ENCODE measurements around the gene FAM25G. TPM values are rescaled to one million over a fixed set of nuclear protein-coding genes. Genes with fewer than 3 reads are reported as not detected.
"Not testable (repeated sequence)": the region's sequence is repeated elsewhere in the genome, so short reads cannot be mapped to it uniquely, and the experiment has no call there.

FAM25G gene
- total RNA-seq, 2 experiments from 2014 or later = not detected

DNA sequence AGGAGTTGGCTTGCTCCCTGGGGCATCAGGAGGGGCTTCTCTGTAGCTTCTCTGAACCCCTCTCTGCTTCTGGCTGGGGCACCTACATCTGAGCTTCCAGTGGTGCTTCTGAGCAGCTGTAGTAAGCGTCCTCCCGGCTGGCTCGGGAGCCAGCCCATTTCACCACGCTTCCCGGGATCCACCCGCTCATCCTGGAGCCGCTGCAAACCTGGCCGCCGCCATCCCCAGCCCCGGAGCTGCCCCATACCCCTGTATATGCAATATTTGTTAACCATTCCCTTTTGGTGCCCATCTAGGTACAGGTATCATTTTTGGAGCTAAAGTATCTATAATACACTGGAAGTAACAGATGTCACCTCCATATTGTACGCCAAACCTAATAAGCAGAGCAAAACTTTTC lies 6.7 kb downstream of the FAM25G start:
- H3K36me3 ChIP-seq (ENCODE audit: insufficient read depth, low read length); CTCF ChIA-PET; H3K4me1 ChIP-seq (ENCODE audit: insufficient read depth, low read length); H3K9me3 ChIP-seq (ENCODE audit: control insufficient read depth in 1 of 2, insufficient read depth in 1 of 2, low read length in 2 of 2); H3K9me3 Mint-ChIP-seq; H3K4me3 ChIP-seq (ENCODE audit: low read length); POLR2A ChIA-PET; H3K4me3 Mint-ChIP-seq; H3K27ac ChIP-seq (ENCODE audit: low read depth in 1 of 2, low read length in 2 of 2); H3K27ac Mint-ChIP-seq; DNase-seq; ATAC-seq (ENCODE audit: poor library complexity); intact Hi-C loops (cut with DNase I, micrococcal nuclease); H3K27me3 ChIP-seq (ENCODE audit: control insufficient read depth in 1 of 2, insufficient read depth in 2 of 2, low read length in 2 of 2); H3K4me1 Mint-ChIP-seq (ENCODE audit: low read depth); H3K27me3 Mint-ChIP-seq; H3K36me3 Mint-ChIP-seq (ENCODE audit: low read depth): not testable (repeated sequence)

- POLR2A ChIA-PET, H3K4me3 Mint-ChIP-seq, H3K9me3 Mint-ChIP-seq: not testable (repeated sequence)
Measured at GRCh38 chr10:47483923-47484322, 7.6 kb downstream of the FAM25G start, which contains the start of gene ANXA8. ANXA8 (minus strand) TSS chr10:47484115; CDS start chr10:47483933, 182 bp downstream.

DNA sequence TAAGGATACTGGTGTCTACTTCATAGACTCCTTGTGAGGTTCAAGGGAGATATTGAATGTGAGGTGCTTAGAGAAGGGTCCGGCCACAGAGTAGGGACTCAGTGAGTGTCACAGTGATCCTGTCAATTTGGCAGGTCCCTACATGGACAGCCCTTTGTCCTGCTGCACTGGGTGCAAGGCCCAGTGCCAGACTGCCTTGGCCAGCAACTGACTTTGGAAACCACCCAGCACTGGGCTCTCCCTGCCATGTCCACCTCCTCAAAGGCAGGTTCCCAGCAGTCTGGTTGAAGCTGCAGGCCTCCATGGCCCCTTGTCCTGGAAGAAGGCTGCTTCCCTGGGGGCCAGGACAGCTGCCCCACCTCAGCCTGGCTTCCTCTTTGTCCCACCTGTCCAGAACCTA lies 9.1 kb downstream of the FAM25G start:
- H3K4me1 Mint-ChIP-seq (ENCODE audit: low read depth); H3K27me3 ChIP-seq (ENCODE audit: control insufficient read depth in 1 of 2, insufficient read depth in 2 of 2, low read length in 2 of 2); H3K4me3 ChIP-seq (ENCODE audit: low read length); CTCF ChIA-PET; H3K9me3 ChIP-seq (ENCODE audit: control insufficient read depth in 1 of 2, insufficient read depth in 1 of 2, low read length in 2 of 2); H3K27me3 Mint-ChIP-seq; H3K36me3 ChIP-seq (ENCODE audit: insufficient read depth, low read length); H3K36me3 Mint-ChIP-seq (ENCODE audit: low read depth); POLR2A ChIA-PET; DNase-seq; H3K27ac ChIP-seq (ENCODE audit: low read depth in 1 of 2, low read length in 2 of 2); H3K27ac Mint-ChIP-seq; H3K4me3 Mint-ChIP-seq; H3K9me3 Mint-ChIP-seq; H3K4me1 ChIP-seq (ENCODE audit: insufficient read depth, low read length); intact Hi-C loops (cut with DNase I, micrococcal nuclease); ATAC-seq (ENCODE audit: poor library complexity): not testable (repeated sequence)

More at GRCh38 chr10:47483923-47484322, 7.6 kb downstream of the FAM25G start, which contains the start of gene ANXA8:
- H3K36me3 ChIP-seq (ENCODE audit: insufficient read depth, low read length); H3K4me3 ChIP-seq (ENCODE audit: low read length); H3K36me3 Mint-ChIP-seq (ENCODE audit: low read depth); DNase-seq; ATAC-seq (ENCODE audit: poor library complexity); H3K27ac Mint-ChIP-seq; intact Hi-C loops (cut with DNase I, micrococcal nuclease); H3K27ac ChIP-seq (ENCODE audit: low read depth in 1 of 2, low read length in 2 of 2); H3K9me3 ChIP-seq (ENCODE audit: control insufficient read depth in 1 of 2, insufficient read depth in 1 of 2, low read length in 2 of 2); H3K4me1 Mint-ChIP-seq (ENCODE audit: low read depth); CTCF ChIA-PET; H3K27me3 Mint-ChIP-seq; H3K4me1 ChIP-seq (ENCODE audit: insufficient read depth, low read length); H3K27me3 ChIP-seq (ENCODE audit: control insufficient read depth in 1 of 2, insufficient read depth in 2 of 2, low read length in 2 of 2): not testable (repeated sequence)

GRCh38 chr10:47481768-47482181 lies 9.7 kb downstream of the FAM25G start:
- ATAC-seq (ENCODE audit: poor library complexity); intact Hi-C loops (cut with DNase I, micrococcal nuclease); H3K27me3 Mint-ChIP-seq: not testable (repeated sequence)

GRCh38 chr10:47481182-47481766 lies 10.2 kb downstream of the FAM25G start:
- H3K27ac Mint-ChIP-seq; H3K9me3 ChIP-seq (ENCODE audit: control insufficient read depth in 1 of 2, insufficient read depth in 1 of 2, low read length in 2 of 2); H3K4me3 Mint-ChIP-seq; H3K36me3 Mint-ChIP-seq (ENCODE audit: low read depth); H3K4me3 ChIP-seq (ENCODE audit: low read length); intact Hi-C loops (cut with DNase I, micrococcal nuclease); CTCF ChIA-PET; H3K4me1 ChIP-seq (ENCODE audit: insufficient read depth, low read length); POLR2A ChIA-PET; H3K36me3 ChIP-seq (ENCODE audit: insufficient read depth, low read length); H3K27me3 Mint-ChIP-seq; ATAC-seq (ENCODE audit: poor library complexity); H3K27me3 ChIP-seq (ENCODE audit: control insufficient read depth in 1 of 2, insufficient read depth in 2 of 2, low read length in 2 of 2); H3K4me1 Mint-ChIP-seq (ENCODE audit: low read depth); H3K9me3 Mint-ChIP-seq; H3K27ac ChIP-seq (ENCODE audit: low read depth in 1 of 2, low read length in 2 of 2); DNase-seq: not testable (repeated sequence)

More at GRCh38 chr10:47481768-47482181, 9.7 kb downstream of the FAM25G start:
- H3K4me3 ChIP-seq (ENCODE audit: low read length); H3K9me3 Mint-ChIP-seq; POLR2A ChIA-PET; CTCF ChIA-PET; H3K4me1 Mint-ChIP-seq (ENCODE audit: low read depth); H3K9me3 ChIP-seq (ENCODE audit: control insufficient read depth in 1 of 2, insufficient read depth in 1 of 2, low read length in 2 of 2); H3K4me1 ChIP-seq (ENCODE audit: insufficient read depth, low read length); H3K27ac Mint-ChIP-seq; H3K36me3 Mint-ChIP-seq (ENCODE audit: low read depth); H3K27me3 ChIP-seq (ENCODE audit: control insufficient read depth in 1 of 2, insufficient read depth in 2 of 2, low read length in 2 of 2); DNase-seq; H3K36me3 ChIP-seq (ENCODE audit: insufficient read depth, low read length); H3K4me3 Mint-ChIP-seq; H3K27ac ChIP-seq (ENCODE audit: low read depth in 1 of 2, low read length in 2 of 2): not testable (repeated sequence)

- H3K36me3 Mint-ChIP-seq (ENCODE audit: low read depth); H3K27me3 Mint-ChIP-seq; H3K4me1 ChIP-seq (ENCODE audit: insufficient read depth, low read length); intact Hi-C loops (cut with DNase I, micrococcal nuclease); H3K27me3 ChIP-seq (ENCODE audit: control insufficient read depth in 1 of 2, insufficient read depth in 2 of 2, low read length in 2 of 2); H3K4me3 Mint-ChIP-seq; H3K9me3 Mint-ChIP-seq; H3K27ac ChIP-seq (ENCODE audit: low read depth in 1 of 2, low read length in 2 of 2); ATAC-seq (ENCODE audit: poor library complexity); POLR2A ChIA-PET; H3K4me1 Mint-ChIP-seq (ENCODE audit: low read depth); CTCF ChIA-PET; DNase-seq; H3K36me3 ChIP-seq (ENCODE audit: insufficient read depth, low read length); H3K27ac Mint-ChIP-seq; H3K4me3 ChIP-seq (ENCODE audit: low read length); H3K9me3 ChIP-seq (ENCODE audit: control insufficient read depth in 1 of 2, insufficient read depth in 1 of 2, low read length in 2 of 2): not testable (repeated sequence)
Measured at GRCh38 chr10:47480133-47480532, 11.4 kb downstream of the FAM25G start.

DNA sequence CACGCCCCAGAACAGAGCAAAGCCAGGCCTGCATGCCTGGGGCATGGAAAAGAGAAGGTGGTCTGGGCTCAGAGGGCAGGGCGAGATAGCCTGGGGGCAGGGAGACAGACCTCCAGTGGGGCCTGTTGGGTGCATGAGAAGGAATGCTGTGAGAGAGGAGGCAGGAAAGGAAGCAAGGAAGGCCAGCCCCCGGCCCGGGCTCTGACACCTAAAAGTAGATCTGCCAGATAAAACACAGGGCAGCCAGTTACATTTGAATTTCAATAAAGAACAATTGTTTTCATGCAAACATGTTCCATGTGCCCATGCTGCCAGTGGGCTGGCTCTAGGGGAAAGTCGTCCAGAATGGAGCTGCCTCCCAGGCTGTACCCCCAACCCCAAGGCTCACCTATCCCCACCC lies 13.4 kb downstream of the FAM25G start:
- H3K9me3 ChIP-seq (ENCODE audit: control insufficient read depth in 1 of 2, insufficient read depth in 1 of 2, low read length in 2 of 2); H3K27ac ChIP-seq (ENCODE audit: low read depth in 1 of 2, low read length in 2 of 2); POLR2A ChIA-PET; DNase-seq; H3K36me3 ChIP-seq (ENCODE audit: insufficient read depth, low read length); H3K27me3 Mint-ChIP-seq; H3K27me3 ChIP-seq (ENCODE audit: control insufficient read depth in 1 of 2, insufficient read depth in 2 of 2, low read length in 2 of 2); H3K27ac Mint-ChIP-seq; CTCF ChIA-PET; H3K9me3 Mint-ChIP-seq; H3K4me1 Mint-ChIP-seq (ENCODE audit: low read depth); H3K36me3 Mint-ChIP-seq (ENCODE audit: low read depth); H3K4me1 ChIP-seq (ENCODE audit: insufficient read depth, low read length); intact Hi-C loops (cut with DNase I, micrococcal nuclease); H3K4me3 Mint-ChIP-seq; ATAC-seq (ENCODE audit: poor library complexity); H3K4me3 ChIP-seq (ENCODE audit: low read length): not testable (repeated sequence)

Data from CD4-positive, alpha-beta T cell (primary cell).